Breast epithelium (tissue), 3 donors: ENCODE data around the gene KAT6B.

Experiments used
- CTCF ChIP-seq, 3 donors: fragments of 450-650 bp; IDR thresholded peaks; one replicate each; pipeline ENCODE4 v1.5.1; 2016 to 2017; ENCODE audit warnings: antibody characterized with exemption in 3 of 3, mild to moderate bottlenecking in 3 of 3, moderate library complexity in 3 of 3
- POLR2A ChIP-seq: fragments of 450-650 bp; IDR thresholded peaks from one replicate; pipeline ENCODE4 v1.6.1; 2016; ENCODE audit warnings: antibody characterized with exemption, mild to moderate bottlenecking, moderate library complexity
- POLR2AphosphoS5 ChIP-seq, 3 donors: sonication (generic); formaldehyde crosslinking; IDR thresholded peaks; one replicate each; pipeline ENCODE4 v1.6.1; 2017; ENCODE audit warnings: antibody characterized with exemption in 3 of 3

- TF ChIP-seq CTCF (IDR thresholded peaks at IDR 0.05) (no peak), POLR2AphosphoS5 (IDR thresholded peaks at IDR 0.05) (no peak), POLR2A (no peak)
Measured at GRCh38 chr10:74912682-74913081, 86.3 kb downstream of the KAT6B start.
